ENCODE data around the gene CRY2.
"Not testable (repeated sequence)": the region's sequence is repeated elsewhere in the genome, so short reads cannot be mapped to it uniquely, and the experiment has no call there.

Gene CRY2

GRCh38 chr11:45880772-45881570, 33.7 kb downstream of the CRY2 start:
- no peak for DNase-seq

GRCh38 chr11:45881708-45882368, 34.6 kb downstream of the CRY2 start:
- no peak for DNase-seq

GRCh38 chr11:45884596-45885185, 37.4 kb downstream of the CRY2 start:
- DNase-seq = no peak

GRCh38 chr11:45885274-45885920, 38.1 kb downstream of the CRY2 start, which contains the start of gene MAPK8IP1:
TSS of gene MAPK8IP1 (plus strand) at chr11:45885651. CDS start at chr11:45885821, 170 bp downstream.
- DNase-seq = peak; percentile 59 to 65

- no peak for DNase-seq
Measured at GRCh38 chr11:45885921-45886721, 38.8 kb downstream of the CRY2 start.

GRCh38 chr11:45886816-45887520, 39.7 kb downstream of the CRY2 start:
- DNase-seq = no peak

GRCh38 chr11:45887587-45887986, 40.3 kb downstream of the CRY2 start:
- no peak for DNase-seq

GRCh38 chr11:45889555-45889954, 42.3 kb downstream of the CRY2 start:
- DNase-seq = no peak

GRCh38 chr11:45889966-45890365, 42.7 kb downstream of the CRY2 start:
- no peak for DNase-seq

- DNase-seq = no peak
Measured at GRCh38 chr11:45890886-45891550, 43.7 kb downstream of the CRY2 start.

GRCh38 chr11:45892856-45893255, 45.6 kb downstream of the CRY2 start:
- DNase-seq = no peak

- no peak for DNase-seq
Measured at GRCh38 chr11:45894555-45895247, 47.4 kb downstream of the CRY2 start.

- DNase-seq = no peak
Measured at GRCh38 chr11:45895553-45896259, 48.4 kb downstream of the CRY2 start.

GRCh38 chr11:45896422-45896984, 49.2 kb downstream of the CRY2 start:
- DNase-seq = no peak

GRCh38 chr11:45897556-45897955, 50.3 kb downstream of the CRY2 start:
- DNase-seq = no peak

GRCh38 chr11:45899086-45899447, 51.8 kb downstream of the CRY2 start:
- no peak for DNase-seq

GRCh38 chr11:45899448-45900174, 52.3 kb downstream of the CRY2 start:
- peak; percentile 67 to 72 for DNase-seq

- DNase-seq = not testable (repeated sequence)
Measured at GRCh38 chr11:45900175-45900800, 53.0 kb downstream of the CRY2 start.

All from stimulated activated CD4-positive, alpha-beta T cell treated with anti-CD3 and anti-CD28 coated beads, Interleukin-2, amount 100 ng/mL, for 24 hours (primary cell).